ENCODE results near the gene SIRT6.
"Not testable (repeated sequence)": the region's sequence is repeated elsewhere in the genome, so short reads cannot be mapped to it uniquely, and the experiment has no call there.

SIRT6 gene

GRCh38 chr19:4182084-4182810 is at the start of gene SIRT6, which contains the start of gene ANKRD24:
Gene SIRT6 (minus strand): TSS chr19:4182563. CDS start chr19:4182539, 24 bp downstream.
Gene ANKRD24 (plus strand): TSS chr19:4182689. CDS start chr19:4186426, 3,737 bp downstream.
- peak; percentile 97 for DNase-seq

- DNase-seq: not testable (repeated sequence)
These were observed 49.8 kb upstream of the SIRT6 start for GRCh38 chr19:4232139-4232538.

- not testable (repeated sequence) for DNase-seq
These were observed 49.2 kb upstream of the SIRT6 start for GRCh38 chr19:4231521-4231920.

- not testable (repeated sequence) for DNase-seq
These were observed 47.9 kb upstream of the SIRT6 start for GRCh38 chr19:4230237-4230636.

- peak; percentile 19 to 68 for DNase-seq
These were observed 47.0 kb upstream of the SIRT6 start, which contains the start of gene EBI3 for GRCh38 chr19:4229179-4229931. Gene EBI3 (plus strand): TSS chr19:4229523. CDS start chr19:4229551, 28 bp downstream.

GRCh38 chr19:4228765-4229178 is 46.4 kb upstream of the SIRT6 start:
- DNase-seq: no peak

- no peak for DNase-seq
These were observed 45.4 kb upstream of the SIRT6 start for GRCh38 chr19:4227771-4228170.

GRCh38 chr19:4225885-4226284 is 43.5 kb upstream of the SIRT6 start:
- DNase-seq: no peak

GRCh38 chr19:4224470-4224869 is 42.1 kb upstream of the SIRT6 start:
- no peak for DNase-seq

- no peak for DNase-seq
These were observed 37.8 kb upstream of the SIRT6 start for GRCh38 chr19:4220188-4220587.

- DNase-seq: not testable (repeated sequence)
These were observed 36.2 kb upstream of the SIRT6 start for GRCh38 chr19:4218523-4218922.

- DNase-seq: no peak
These were observed 35.3 kb upstream of the SIRT6 start for GRCh38 chr19:4217429-4218264.

GRCh38 chr19:4216846-4217245 is 34.5 kb upstream of the SIRT6 start:
- DNase-seq: no peak

GRCh38 chr19:4215807-4216206 is 33.4 kb upstream of the SIRT6 start:
- DNase-seq: no peak

GRCh38 chr19:4213116-4213515 is 30.8 kb upstream of the SIRT6 start:
- DNase-seq: no peak

- no peak for DNase-seq
These were observed 27.9 kb upstream of the SIRT6 start for GRCh38 chr19:4210166-4210731.

GRCh38 chr19:4208385-4209094 is 26.2 kb upstream of the SIRT6 start:
- DNase-seq: no peak

GRCh38 chr19:4206818-4207484 is 24.6 kb upstream of the SIRT6 start:
- no peak for DNase-seq

- no peak for DNase-seq
These were observed 19.4 kb upstream of the SIRT6 start for GRCh38 chr19:4201798-4202197.

GRCh38 chr19:4200940-4201542 is 18.7 kb upstream of the SIRT6 start:
- no peak for DNase-seq

GRCh38 chr19:4199699-4200293 is 17.4 kb upstream of the SIRT6 start:
- DNase-seq: no peak
